Measurements from ENCODE around the gene DSCAML1. TPM values are rescaled to one million over a fixed set of nuclear protein-coding genes. Genes with fewer than 3 reads are reported as not detected.

DSCAML1 gene
- total RNA-seq, 4 donors from 2014 or later = 2.9 to 5.8 (median 3.3) TPM

DNA sequence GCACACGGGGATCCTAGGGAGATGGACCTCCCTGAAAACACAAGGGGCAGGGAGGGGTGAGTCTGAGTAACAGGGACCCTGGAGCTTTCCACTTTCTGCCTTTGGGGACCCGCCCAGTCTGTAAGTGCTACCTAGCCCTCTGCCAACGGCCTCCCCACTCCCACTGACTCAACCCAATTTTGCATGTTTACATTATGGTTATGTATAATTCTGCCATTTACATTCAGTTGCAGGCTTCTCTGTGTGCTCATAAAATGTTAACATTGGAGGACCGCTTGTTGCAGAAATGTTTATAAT lies 105.8 kb downstream of the DSCAML1 start:
- in situ Hi-C loops (cut with MboI; ENCODE audit: low pct_ligation_motif_present in 1 of 4, low pct_unique_long_range_greater_than_20kb in 1 of 4, low sequenced_read_pairs in 3 of 4) (no loop called here), intact Hi-C loops (cut with DNase I; ENCODE audit: low total_unique reads) (no loop called here)
- no peaks in the 10 kb centered on the region for H3K36me3 ChIP-seq
- TF ChIP-seq CTCF (IDR thresholded peaks at IDR 0.05) (no peak), POLR2A (IDR thresholded peaks at IDR 0.05) (no peak), EP300 (IDR thresholded peaks at IDR 0.05; ENCODE audit: low read depth) (no peak), POLR2AphosphoS5 (IDR thresholded peaks at IDR 0.05) (no peak)
- H3K27ac ChIP-seq = no peak overlapping the region
- H3K9me3 ChIP-seq = no peaks in the 10 kb centered on the region
- DNase-seq = no peak
- H3K27me3 ChIP-seq = no peaks in the 10 kb centered on the region
- H3K4me1 ChIP-seq = no peaks in the 10 kb centered on the region
- WGBS, 2 donors (ENCODE audit: low coverage in 1 of 2) = 43 to 58% methylated on average over 1 to 4 of the region's 4 CpGs
- H3K4me3 ChIP-seq = no peak overlapping the region

DNA sequence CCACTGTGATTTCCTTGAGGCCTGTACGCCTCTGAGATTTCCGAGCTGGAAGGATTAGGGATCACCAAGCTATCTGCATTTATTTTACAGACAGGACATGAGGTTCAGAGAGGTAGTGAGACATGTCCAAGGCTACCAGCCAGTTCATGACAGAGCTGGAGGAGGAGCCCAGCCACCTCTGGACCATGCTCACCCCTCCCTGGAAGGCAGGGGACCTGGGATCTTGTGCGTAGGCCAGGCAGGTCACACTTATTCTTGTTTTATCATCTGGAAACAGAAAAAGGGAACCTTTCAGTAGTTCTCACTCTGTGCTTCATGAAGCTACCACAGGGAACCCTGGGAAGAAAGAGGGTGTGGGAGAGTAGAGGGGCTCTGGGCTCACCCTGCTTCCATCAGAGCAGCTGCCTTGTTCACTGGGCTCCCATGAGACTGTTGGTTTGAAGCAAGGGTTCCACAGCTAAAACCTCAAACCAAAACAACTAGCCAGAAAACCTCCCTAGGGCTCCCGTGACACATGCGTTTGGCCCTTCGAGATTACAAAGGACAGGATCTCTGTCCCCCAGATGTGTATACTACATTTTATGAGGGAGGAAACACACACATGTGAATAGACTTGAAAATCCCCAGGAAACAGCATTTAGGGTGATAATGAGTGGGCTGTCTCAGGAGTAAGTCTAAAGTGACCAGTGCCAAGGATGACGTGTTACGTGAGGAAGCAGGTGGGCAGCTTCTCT lies 106.4 kb downstream of the DSCAML1 start:
- intact Hi-C loops (cut with DNase I; ENCODE audit: low total_unique reads) = no loop called here
- WGBS, 2 donors (ENCODE audit: low coverage in 1 of 2) = 67 to 75% methylated on average over 3 to 8 of the region's 8 CpGs
- no peak overlapping the region for H3K27ac ChIP-seq
- TF ChIP-seq CTCF (IDR thresholded peaks at IDR 0.05) = no peak
- no peak for TF ChIP-seq POLR2A (IDR thresholded peaks at IDR 0.05)
- TF ChIP-seq EP300 (IDR thresholded peaks at IDR 0.05; ENCODE audit: low read depth) = no peak
- TF ChIP-seq POLR2AphosphoS5 (IDR thresholded peaks at IDR 0.05) = no peak
- in situ Hi-C loops (cut with MboI; ENCODE audit: low pct_ligation_motif_present in 1 of 4, low pct_unique_long_range_greater_than_20kb in 1 of 4, low sequenced_read_pairs in 3 of 4) = no loop called here
- H3K27me3 ChIP-seq = no peaks in the 10 kb centered on the region
- no peaks in the 10 kb centered on the region for H3K9me3 ChIP-seq
- H3K36me3 ChIP-seq = no peaks in the 10 kb centered on the region
- no peak overlapping the region for H3K4me3 ChIP-seq
- H3K4me1 ChIP-seq = no peaks in the 10 kb centered on the region
- no peak for DNase-seq

GRCh38 chr11:117688255-117688797 lies 108.7 kb downstream of the DSCAML1 start:
- DNase-seq = no peak

DNA sequence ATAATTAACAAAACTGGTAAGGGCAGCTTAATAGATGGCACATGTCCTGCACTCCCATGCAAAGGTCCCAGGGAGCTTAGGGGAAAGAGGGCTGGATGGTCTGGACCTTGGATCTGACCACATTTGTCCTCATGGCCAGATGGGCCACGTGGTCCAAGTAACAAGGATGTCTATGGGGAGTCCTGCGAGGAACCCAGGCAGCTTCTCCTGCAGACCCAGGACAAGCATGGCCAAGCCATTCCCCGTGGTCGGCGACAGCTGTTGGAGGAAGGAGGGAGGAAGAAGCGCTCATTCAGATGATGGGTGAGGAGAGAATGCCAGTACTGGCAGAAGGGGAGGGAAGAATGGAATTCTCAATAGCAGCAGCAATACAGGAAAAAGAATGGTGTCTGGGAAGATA lies 109.2 kb downstream of the DSCAML1 start:
- H3K27ac ChIP-seq = no peak overlapping the region
- TF ChIP-seq EP300 (IDR thresholded peaks at IDR 0.05; ENCODE audit: low read depth) = no peak
- TF ChIP-seq CTCF (IDR thresholded peaks at IDR 0.05) = no peak
- no peak for TF ChIP-seq POLR2A (IDR thresholded peaks at IDR 0.05)
- no peak for TF ChIP-seq POLR2AphosphoS5 (IDR thresholded peaks at IDR 0.05)
- in situ Hi-C loops (cut with MboI; ENCODE audit: low pct_ligation_motif_present in 1 of 4, low pct_unique_long_range_greater_than_20kb in 1 of 4, low sequenced_read_pairs in 3 of 4) = no loop called here

More at GRCh38 chr11:117688255-117688797, 108.7 kb downstream of the DSCAML1 start:
- H3K4me1 ChIP-seq = peaks cover 0 to 9% (median 3%) of the 10 kb centered on the region in 4 donors
- no peak overlapping the region for H3K27ac ChIP-seq
- no peak overlapping the region for H3K4me3 ChIP-seq
- in situ Hi-C loops (cut with MboI; ENCODE audit: low pct_ligation_motif_present in 1 of 4, low pct_unique_long_range_greater_than_20kb in 1 of 4, low sequenced_read_pairs in 3 of 4) (no loop called here), intact Hi-C loops (cut with DNase I; ENCODE audit: low total_unique reads) (no loop called here)
- H3K9me3 ChIP-seq = no peaks in the 10 kb centered on the region
- TF ChIP-seq CTCF (IDR thresholded peaks at IDR 0.05) (no peak), EP300 (IDR thresholded peaks at IDR 0.05; ENCODE audit: low read depth) (no peak), POLR2A (IDR thresholded peaks at IDR 0.05) (no peak), POLR2AphosphoS5 (IDR thresholded peaks at IDR 0.05) (no peak)
- 66 to 75% methylated on average over 2 to 3 of the region's 3 CpGs for WGBS, 2 donors (ENCODE audit: low coverage in 1 of 2)
- H3K27me3 ChIP-seq = no peaks in the 10 kb centered on the region
- H3K36me3 ChIP-seq = no peaks in the 10 kb centered on the region

More for the DNA sequence above, 109.2 kb downstream of the DSCAML1 start:
- Histone ChIP-seq H3K27me3 (no peaks in the 10 kb centered on the region), H3K9me3 (no peaks in the 10 kb centered on the region), H3K4me3 (no peak overlapping the region), H3K36me3 (no peaks in the 10 kb centered on the region), H3K4me1 (peaks cover 0 to 9% (median 3%) of the 10 kb centered on the region in 4 donors)
- 80 to 82% methylated on average over 1 to 6 of the region's 6 CpGs for WGBS, 2 donors (ENCODE audit: low coverage in 1 of 2)
- intact Hi-C loops (cut with DNase I; ENCODE audit: low total_unique reads) = no loop called here
- no peak for DNase-seq
